Measurements from ENCODE around the gene TMEM151B. TPM values are rescaled to one million over a fixed set of nuclear protein-coding genes. Genes with fewer than 3 reads are reported as not detected.
"Not testable (repeated sequence)": the region's sequence is repeated elsewhere in the genome, so short reads cannot be mapped to it uniquely, and the experiment has no call there.

TMEM151B gene
- polyA plus RNA-seq, 1 donor from 2014 or later, result 66.0 TPM

DNA sequence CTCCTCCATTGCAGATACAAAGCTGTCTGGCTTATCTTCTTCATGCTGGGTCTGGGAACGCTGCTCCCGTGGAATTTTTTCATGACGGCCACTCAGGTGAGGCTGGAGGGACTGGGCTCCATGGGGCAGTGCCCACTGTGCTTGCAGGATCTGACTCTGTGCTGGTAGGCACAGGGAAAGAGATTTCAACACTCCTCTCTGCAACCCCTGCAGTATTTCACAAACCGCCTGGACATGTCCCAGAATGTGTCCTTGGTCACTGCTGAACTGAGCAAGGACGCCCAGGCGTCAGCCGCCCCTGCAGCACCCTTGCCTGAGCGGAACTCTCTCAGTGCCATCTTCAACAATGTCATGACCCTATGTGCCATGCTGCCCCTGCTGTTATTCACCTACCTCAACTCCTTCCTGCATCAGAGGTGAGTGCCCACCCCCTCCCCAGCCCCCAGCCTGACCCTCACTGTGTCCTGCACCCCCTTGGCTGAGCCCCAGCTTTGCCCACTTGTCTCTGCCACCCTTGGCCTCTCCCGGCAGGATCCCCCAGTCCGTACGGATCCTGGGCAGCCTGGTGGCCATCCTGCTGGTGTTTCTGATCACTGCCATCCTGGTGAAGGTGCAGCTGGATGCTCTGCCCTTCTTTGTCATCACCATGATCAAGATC lies 40.7 kb upstream of the TMEM151B start:
- H2AFZ ChIP-seq (ENCODE audit: low read depth, low read length), result no peak overlapping the region
- no peak overlapping the region for H3K27ac ChIP-seq (ENCODE audit: low read length)
- TF ChIP-seq CTCF (IDR thresholded peaks at IDR 0.05; ENCODE audit: poor library complexity, severe bottlenecking), result no peak
- TF ChIP-seq TAF1 (IDR thresholded peaks at IDR 0.05; ENCODE audit: low read depth), result no peak
- no peak for TF ChIP-seq SMC3 (conservative IDR thresholded peaks at IDR 0.05; ENCODE audit: poor library complexity)
- no peak for TF ChIP-seq REST (IDR thresholded peaks at IDR 0.05; ENCODE audit: borderline replicate concordance)
- no peak for TF ChIP-seq EP300 (conservative IDR thresholded peaks at IDR 0.05; ENCODE audit: poor library complexity, severe bottlenecking)
- TF ChIP-seq POLR2AphosphoS5 (IDR thresholded peaks at IDR 0.05), result no peak
- TF ChIP-seq EZH2 (IDR thresholded peaks at IDR 0.05; ENCODE audit: borderline replicate concordance, insufficient read depth, low read length, poor library complexity, severe bottlenecking), result no peak
- no peak for TF ChIP-seq MXI1 (conservative IDR thresholded peaks at IDR 0.05; ENCODE audit: poor library complexity, severe bottlenecking)
- no peak for TF ChIP-seq RAD21 (conservative IDR thresholded peaks at IDR 0.05)
- no peaks in the 10 kb centered on the region for H3K9me3 ChIP-seq (ENCODE audit: low read length)
- no peak overlapping the region for H3K9ac ChIP-seq (ENCODE audit: low read length)
- peaks cover 3% of the 10 kb centered on the region for H3K79me2 ChIP-seq (replicated peaks; ENCODE audit: insufficient read depth, low read length)
- H3K36me3 ChIP-seq (ENCODE audit: insufficient read depth, low read length), result no peaks in the 10 kb centered on the region
- H3F3A ChIP-seq (ENCODE audit: insufficient read depth, low read length, poor library complexity, severe bottlenecking), result no peaks in the 10 kb centered on the region
- no peak overlapping the region for H3K4me3 ChIP-seq (ENCODE audit: low read length)
- no peaks in the 10 kb centered on the region for H3K9me2 ChIP-seq (ENCODE audit: insufficient read depth, low read length)
- no peak overlapping the region for H3K4me2 ChIP-seq (ENCODE audit: low read length)
- no peaks in the 10 kb centered on the region for H4K20me1 ChIP-seq (ENCODE audit: insufficient read depth)
- no peaks in the 10 kb centered on the region for H3K27me3 ChIP-seq (ENCODE audit: insufficient read depth, low read depth, low read length)

DNA sequence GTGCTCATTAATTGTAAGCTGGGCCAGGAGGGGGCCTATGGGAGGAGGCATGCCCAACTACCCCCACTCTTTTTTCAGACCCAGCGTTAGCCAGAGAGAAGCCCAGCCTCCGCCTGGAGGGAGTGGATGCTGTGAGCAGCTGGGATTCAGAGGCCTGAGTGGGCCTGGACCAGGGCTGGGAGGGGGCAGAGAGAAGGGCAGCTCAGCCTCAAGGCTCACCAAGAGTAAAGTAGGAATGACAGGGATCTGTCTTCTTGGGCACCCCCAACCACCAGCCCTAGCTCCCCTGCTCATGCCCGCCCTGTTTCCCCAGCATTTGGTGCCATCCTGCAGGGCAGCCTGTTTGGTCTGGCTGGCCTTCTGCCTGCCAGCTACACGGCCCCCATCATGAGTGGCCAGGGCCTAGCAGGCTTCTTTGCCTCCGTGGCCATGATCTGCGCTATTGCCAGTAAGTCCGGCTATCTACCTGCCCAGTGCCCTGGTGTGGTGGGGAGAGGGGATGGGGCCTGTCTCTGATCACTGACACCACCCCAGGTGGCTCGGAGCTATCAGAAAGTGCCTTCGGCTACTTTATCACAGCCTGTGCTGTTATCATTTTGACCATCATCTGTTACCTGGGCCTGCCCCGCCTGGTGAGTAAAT lies 40.1 kb upstream of the TMEM151B start:
- TF ChIP-seq EZH2 (IDR thresholded peaks at IDR 0.05; ENCODE audit: borderline replicate concordance, insufficient read depth, low read length, poor library complexity, severe bottlenecking), result no peak
- H3K4me3 ChIP-seq (ENCODE audit: low read length), result no peak overlapping the region
- no peak overlapping the region for H3K4me2 ChIP-seq (ENCODE audit: low read length)
- no peak overlapping the region for H2AFZ ChIP-seq (ENCODE audit: low read depth, low read length)
- no peaks in the 10 kb centered on the region for H3K9me3 ChIP-seq (ENCODE audit: low read length)
- no peaks in the 10 kb centered on the region for H3K27me3 ChIP-seq (ENCODE audit: insufficient read depth, low read depth, low read length)
- no peak overlapping the region for H3K9ac ChIP-seq (ENCODE audit: low read length)
- no peaks in the 10 kb centered on the region for H3K36me3 ChIP-seq (ENCODE audit: insufficient read depth, low read length)
- H3F3A ChIP-seq (ENCODE audit: insufficient read depth, low read length, poor library complexity, severe bottlenecking), result no peaks in the 10 kb centered on the region
- no peaks in the 10 kb centered on the region for H3K9me2 ChIP-seq (ENCODE audit: insufficient read depth, low read length)
- no peaks in the 10 kb centered on the region for H4K20me1 ChIP-seq (ENCODE audit: insufficient read depth)
- H3K27ac ChIP-seq (ENCODE audit: low read length), result no peak overlapping the region
- peaks cover 3% of the 10 kb centered on the region for H3K79me2 ChIP-seq (replicated peaks; ENCODE audit: insufficient read depth, low read length)

DNA sequence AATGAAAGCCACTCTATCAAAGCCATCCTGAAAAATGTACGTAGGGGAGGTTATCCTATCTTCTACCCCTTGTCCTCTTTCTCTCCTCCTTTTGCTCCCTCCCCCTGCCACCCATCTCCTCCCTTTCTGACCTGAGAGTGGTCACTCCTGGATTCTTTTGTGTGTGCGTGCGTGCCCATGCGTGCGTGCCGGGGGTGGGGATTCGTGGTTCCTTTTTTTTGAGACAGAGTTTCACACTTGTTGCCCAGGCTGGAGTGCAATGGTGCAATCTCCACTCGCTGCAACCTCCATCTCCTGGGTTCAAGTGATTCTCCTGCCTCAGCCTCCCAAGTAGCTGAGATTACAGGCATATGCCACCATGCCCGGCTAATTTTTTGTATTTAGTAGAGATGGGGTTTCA lies 38.8 kb upstream of the TMEM151B start:
- not testable (repeated sequence) for H3K4me3 ChIP-seq (ENCODE audit: low read length); H3K9ac ChIP-seq (ENCODE audit: low read length); H4K20me1 ChIP-seq (ENCODE audit: insufficient read depth); H3K79me2 ChIP-seq (replicated peaks; ENCODE audit: insufficient read depth, low read length); H3F3A ChIP-seq (ENCODE audit: insufficient read depth, low read length, poor library complexity, severe bottlenecking); H3K4me2 ChIP-seq (ENCODE audit: low read length); H3K27ac ChIP-seq (ENCODE audit: low read length); H3K36me3 ChIP-seq (ENCODE audit: insufficient read depth, low read length); H3K9me2 ChIP-seq (ENCODE audit: insufficient read depth, low read length); H3K9me3 ChIP-seq (ENCODE audit: low read length); H3K27me3 ChIP-seq (ENCODE audit: insufficient read depth, low read depth, low read length); H2AFZ ChIP-seq (ENCODE audit: low read depth, low read length)
